Measurements from ENCODE around the gene DSG3. TPM values are rescaled to one million over a fixed set of nuclear protein-coding genes. Genes with fewer than 3 reads are reported as not detected.

The DSG3 gene, protein sequence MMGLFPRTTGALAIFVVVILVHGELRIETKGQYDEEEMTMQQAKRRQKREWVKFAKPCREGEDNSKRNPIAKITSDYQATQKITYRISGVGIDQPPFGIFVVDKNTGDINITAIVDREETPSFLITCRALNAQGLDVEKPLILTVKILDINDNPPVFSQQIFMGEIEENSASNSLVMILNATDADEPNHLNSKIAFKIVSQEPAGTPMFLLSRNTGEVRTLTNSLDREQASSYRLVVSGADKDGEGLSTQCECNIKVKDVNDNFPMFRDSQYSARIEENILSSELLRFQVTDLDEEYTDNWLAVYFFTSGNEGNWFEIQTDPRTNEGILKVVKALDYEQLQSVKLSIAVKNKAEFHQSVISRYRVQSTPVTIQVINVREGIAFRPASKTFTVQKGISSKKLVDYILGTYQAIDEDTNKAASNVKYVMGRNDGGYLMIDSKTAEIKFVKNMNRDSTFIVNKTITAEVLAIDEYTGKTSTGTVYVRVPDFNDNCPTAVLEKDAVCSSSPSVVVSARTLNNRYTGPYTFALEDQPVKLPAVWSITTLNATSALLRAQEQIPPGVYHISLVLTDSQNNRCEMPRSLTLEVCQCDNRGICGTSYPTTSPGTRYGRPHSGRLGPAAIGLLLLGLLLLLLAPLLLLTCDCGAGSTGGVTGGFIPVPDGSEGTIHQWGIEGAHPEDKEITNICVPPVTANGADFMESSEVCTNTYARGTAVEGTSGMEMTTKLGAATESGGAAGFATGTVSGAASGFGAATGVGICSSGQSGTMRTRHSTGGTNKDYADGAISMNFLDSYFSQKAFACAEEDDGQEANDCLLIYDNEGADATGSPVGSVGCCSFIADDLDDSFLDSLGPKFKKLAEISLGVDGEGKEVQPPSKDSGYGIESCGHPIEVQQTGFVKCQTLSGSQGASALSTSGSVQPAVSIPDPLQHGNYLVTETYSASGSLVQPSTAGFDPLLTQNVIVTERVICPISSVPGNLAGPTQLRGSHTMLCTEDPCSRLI
- not detected for total RNA-seq

DNA sequence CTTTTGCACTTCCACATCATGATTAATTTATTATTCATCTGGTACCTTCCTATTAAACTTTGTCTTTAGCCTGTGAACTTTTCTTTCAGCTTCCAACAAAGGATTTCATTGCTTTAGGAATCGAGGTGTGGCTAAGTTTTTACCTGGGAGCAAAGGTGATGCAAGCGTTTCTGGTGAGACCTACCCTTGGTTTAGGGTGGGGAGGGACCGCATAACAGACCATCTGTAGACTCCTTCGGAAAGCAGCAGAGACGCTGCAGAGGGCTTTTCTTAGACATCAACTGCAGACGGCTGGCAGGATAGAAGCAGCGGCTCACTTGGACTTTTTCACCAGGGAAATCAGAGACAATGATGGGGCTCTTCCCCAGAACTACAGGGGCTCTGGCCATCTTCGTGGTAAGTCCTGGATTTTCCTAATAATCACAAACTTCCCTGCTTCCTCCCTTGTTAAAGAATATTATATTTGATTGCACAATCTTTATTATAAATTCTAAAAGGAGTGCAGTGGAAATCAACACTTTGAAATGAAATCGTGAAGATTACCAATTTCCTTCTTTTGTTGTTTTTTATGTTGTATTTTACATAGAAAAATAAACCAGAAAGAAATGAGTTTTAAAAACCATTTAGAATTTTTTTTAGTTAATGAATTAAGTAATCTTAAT, at the start of gene DSG3:
DSG3 (plus strand) TSS at position 212 of the 662 bp plus-strand sequence; CDS start at position 349, 137 bp downstream.
- CTCF ChIA-PET = no interaction called here
- POLR2A ChIA-PET = no interaction called here

- CTCF ChIA-PET = no interaction called here
- POLR2A ChIA-PET = no interaction called here
Observed at GRCh38 chr18:31398191-31398590, 49.4 kb upstream of the DSG3 start.

DNA sequence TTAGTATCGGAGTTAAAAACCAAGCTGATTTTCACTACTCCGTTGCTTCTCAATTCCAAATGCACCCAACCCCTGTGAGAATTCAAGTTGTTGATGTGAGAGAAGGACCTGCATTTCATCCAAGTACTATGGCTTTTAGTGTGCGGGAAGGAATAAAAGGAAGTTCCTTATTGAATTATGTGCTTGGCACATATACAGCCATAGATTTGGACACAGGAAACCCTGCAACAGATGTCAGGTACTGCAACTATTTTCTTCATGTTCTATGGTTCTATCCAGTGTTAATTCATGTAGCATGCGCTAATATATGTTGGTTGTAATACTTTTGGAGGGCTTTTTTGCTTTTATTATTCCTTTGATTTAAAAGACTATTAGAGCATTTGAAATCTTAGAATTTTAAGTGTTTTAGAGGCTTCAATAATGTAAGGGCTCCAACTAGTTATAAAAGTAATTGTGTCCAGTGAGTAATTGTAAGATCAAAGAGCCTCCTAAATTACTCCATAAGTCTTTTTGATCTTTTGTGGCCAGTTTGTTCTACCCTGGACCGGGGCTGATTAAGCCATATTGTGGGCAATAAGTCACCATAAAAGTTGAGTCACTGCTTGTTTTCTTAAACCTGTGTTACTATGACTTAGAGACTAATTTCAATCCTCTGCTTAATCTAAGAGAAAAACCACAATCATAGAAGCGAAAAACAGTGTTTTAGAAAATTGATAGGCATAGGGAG, 48.1 kb upstream of the DSG3 start:
- CTCF ChIA-PET = no interaction called here
- POLR2A ChIA-PET = no interaction called here

GRCh38 chr18:31401156-31402025, 46.1 kb upstream of the DSG3 start:
- POLR2A ChIA-PET = no interaction called here
- CTCF ChIA-PET = no interaction called here

GRCh38 chr18:31402026-31402373, 45.5 kb upstream of the DSG3 start:
- ChIA-PET POLR2A (no interaction called here), CTCF (no interaction called here)

DNA sequence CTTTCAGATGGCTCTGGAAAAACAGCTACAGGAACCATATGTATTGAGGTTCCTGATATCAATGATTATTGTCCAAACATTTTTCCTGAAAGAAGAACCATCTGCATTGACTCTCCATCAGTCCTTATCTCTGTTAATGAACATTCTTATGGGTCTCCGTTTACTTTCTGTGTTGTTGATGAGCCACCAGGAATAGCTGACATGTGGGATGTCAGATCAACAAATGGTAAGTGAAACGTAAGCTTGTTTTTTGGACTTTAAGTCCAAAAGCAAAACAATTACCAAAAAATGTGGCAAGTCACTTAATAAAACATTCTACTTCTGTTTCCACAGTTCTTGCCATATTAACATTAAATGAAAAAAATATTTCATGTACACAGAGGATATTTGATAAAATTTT, 44.1 kb upstream of the DSG3 start:
- POLR2A ChIA-PET = no interaction called here
- CTCF ChIA-PET = no interaction called here

- CTCF ChIA-PET = no interaction called here
- POLR2A ChIA-PET = no interaction called here
Observed at GRCh38 chr18:31407649-31408048, 39.9 kb upstream of the DSG3 start.

GRCh38 chr18:31409276-31409675, 38.3 kb upstream of the DSG3 start:
- POLR2A ChIA-PET = no interaction called here
- CTCF ChIA-PET = no interaction called here

DNA sequence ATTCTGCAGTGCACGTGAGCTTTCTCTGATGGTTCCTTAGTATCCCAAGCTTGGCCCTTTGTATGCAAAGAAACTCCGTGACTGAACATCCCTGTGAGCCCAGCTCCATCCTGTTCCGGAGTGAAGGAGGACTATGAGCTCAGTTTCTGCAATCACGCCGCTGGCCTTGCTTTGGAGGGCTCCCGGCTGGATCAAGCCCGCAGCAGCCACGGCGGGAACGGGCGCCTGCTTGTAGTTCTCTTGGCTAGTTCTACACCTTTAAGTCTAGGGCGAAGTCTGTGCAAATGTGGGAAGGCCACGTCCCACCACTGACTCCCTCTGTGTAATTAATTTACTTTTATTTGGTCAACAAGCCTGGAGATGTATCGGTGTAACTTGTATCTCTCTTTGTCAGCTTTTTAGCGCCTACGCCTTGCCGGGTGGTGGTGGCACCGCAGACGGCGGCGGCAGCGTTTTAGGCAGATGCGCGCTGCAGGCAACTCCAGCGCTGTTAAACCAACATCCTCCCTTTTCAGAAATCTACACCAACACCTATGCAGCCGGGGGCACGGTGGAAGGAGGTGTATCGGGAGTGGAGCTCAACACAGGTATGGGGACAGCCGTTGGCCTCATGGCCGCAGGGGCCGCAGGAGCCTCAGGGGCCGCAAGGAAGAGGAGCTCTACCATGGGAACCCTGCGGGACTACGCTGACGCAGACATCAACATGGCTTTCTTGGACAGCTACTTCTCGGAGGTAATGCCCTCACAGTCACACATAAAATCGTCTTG, 36.6 kb upstream of the DSG3 start:
- POLR2A ChIA-PET = no interaction called here
- CTCF ChIA-PET = no interaction called here

DNA sequence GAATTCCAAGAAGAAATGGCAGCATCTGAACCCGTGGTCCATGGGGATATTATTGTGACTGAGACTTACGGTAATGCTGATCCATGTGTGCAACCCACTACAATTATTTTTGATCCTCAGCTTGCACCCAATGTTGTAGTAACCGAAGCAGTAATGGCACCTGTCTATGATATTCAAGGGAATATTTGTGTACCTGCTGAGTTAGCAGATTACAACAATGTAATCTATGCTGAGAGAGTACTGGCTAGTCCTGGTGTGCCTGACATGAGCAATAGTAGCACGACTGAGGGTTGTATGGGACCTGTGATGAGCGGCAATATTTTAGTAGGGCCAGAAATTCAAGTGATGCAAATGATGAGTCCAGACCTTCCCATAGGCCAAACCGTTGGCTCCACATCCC, 34.4 kb upstream of the DSG3 start:
- ChIA-PET POLR2A (no interaction called here), CTCF (no interaction called here)

- ChIA-PET CTCF (no interaction called here), POLR2A (no interaction called here)
Observed at GRCh38 chr18:31417850-31418249, 29.7 kb upstream of the DSG3 start.

DNA sequence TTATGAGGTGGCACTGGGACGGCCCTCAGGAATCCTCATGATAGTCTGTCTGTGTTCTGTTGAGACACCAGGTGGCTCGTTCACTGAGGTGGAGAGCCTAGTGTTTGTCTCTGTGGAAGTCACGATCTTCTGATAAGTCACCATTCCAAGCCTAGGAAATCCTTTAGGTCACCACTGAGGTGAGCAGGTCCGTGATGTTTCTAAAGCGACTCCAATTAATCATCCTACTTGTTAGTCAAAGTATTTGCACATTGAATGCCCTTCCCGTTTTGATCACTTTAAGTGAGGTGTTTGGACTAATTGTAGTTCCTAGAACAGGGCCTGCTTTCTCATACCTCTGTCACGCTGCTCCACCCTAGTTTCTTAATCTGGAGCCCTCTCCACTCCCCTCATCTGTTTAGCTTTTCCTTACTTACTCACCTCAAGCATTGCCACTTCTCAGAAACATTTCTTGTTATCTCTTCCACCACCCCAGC, 28.0 kb upstream of the DSG3 start:
- POLR2A ChIA-PET = no interaction called here
- CTCF ChIA-PET = no interaction called here

GRCh38 chr18:31420032-31420431, 27.5 kb upstream of the DSG3 start:
- CTCF ChIA-PET = no interaction called here

DNA sequence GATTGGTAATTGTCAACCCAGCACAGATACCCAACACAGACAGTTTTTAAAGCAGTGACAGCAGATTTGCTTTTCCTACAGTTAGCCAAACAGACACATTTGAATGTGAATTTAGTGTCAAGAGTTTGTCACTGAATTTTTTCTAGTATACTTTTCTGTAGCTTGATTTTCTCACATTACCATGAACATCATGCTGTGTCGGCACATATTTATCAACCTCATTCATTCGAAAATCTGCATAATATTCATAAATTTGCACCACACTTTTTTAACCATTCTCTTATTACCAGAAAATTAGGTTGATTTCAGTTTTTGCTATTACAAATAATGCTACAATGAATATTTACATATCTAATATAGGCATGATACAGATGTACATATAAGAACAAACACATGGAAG, 27.0 kb upstream of the DSG3 start:
- POLR2A ChIA-PET = no interaction called here
- CTCF ChIA-PET = no interaction called here

More at GRCh38 chr18:31420032-31420431, 27.5 kb upstream of the DSG3 start:
- POLR2A ChIA-PET = no interaction called here

DNA sequence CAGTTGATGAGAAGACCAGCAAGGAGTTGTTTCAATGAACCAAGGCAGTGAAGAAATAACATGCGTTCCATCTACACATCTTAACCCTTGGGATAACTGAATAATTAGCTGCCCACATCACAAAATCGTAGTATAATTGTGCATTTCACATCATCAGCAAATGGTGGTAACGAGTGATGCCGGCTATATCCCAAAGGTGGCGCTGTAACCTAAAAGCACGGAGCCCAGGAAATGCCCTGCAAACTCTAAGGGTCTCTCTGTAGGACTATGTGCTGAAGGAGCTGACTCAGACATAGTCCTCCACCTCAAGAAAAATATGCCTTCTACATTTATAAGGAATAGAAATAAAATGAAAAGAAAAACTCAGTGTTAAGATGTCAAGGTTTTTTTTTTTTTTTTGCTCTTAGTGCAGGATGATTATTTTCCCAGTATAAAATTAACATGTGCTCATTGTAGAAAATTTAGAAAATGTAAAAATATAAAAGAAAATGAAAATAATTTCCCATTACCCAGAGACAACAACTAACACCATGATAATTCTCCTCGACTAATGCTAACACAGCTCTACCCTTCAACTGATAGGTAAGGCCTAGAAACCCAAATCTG, 23.1 kb upstream of the DSG3 start:
- ChIA-PET CTCF (no interaction called here), POLR2A (no interaction called here)

GRCh38 chr18:31426021-31426420, 21.5 kb upstream of the DSG3 start:
- CTCF ChIA-PET = no interaction called here
- POLR2A ChIA-PET = no interaction called here

DNA sequence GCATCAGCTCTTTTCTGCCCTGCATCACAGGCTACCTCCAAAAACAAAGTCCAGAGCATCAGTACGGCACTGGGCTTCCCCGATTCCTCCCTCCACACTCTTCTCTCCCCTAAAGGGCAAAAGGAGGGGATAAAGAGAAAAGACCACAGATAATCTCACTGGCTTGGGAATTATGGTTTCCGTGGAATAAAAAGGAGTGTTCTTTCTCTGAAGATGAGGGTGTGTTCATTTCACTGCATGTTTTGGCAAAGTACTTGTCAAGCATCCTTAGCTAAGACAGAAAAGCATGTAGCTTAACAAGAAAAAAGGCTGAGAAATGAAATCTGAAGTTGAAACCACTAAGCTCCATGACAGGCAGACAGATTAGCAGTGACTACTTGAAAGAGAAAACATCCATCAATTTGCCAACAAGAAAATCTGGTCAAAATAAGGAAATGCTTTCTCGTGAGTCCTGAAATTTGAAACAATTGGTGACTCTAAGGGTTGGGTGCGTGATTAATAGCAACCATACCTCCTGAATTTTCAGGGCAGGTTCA, 20.6 kb upstream of the DSG3 start:
- POLR2A ChIA-PET = no interaction called here
- CTCF ChIA-PET = no interaction called here

DNA sequence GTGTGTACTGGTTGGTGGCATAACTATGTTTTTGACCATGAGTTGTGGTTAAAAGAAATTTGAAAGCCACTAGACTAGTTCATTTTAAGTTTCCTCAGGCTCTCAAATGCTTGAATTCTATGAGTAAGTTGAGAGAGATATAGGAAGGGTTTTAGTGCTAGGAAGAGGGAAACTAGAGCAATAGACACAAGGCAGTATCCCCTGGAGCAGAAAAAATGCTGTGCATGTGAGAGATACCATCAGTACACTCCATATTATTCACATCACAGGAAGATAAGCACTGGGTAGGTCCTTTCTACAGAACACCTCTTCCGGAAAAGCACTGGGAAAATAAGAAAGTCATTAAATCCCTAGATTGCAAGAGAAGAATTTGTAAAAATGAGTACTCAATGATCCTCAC, 19.3 kb upstream of the DSG3 start:
- CTCF ChIA-PET = no interaction called here
- POLR2A ChIA-PET = no interaction called here
